Uterus (tissue), 2 donors: Measurements from ENCODE around the gene CELF6.

Experiments
- POLR2A ChIP-seq, 2 donors: fragments of 450-650 bp; IDR thresholded peaks; one replicate each; pipeline ENCODE4 v1.6.1; 2016; ENCODE audit warnings: antibody characterized with exemption in 2 of 2, mild to moderate bottlenecking in 1 of 2, moderate library complexity in 1 of 2
- TF ChIP-seq, protein P1 (sequence below), 4 experiments: fragments of 200-600 bp in 2 of 4; fragments of 450-650 bp in 2 of 4; sonication (generic) in 2 of 4; IDR thresholded peaks; one replicate each; pipeline ENCODE4 v1.5.1; 2016 to 2019; ENCODE audit warnings: antibody characterized with exemption in 4 of 4, mild to moderate bottlenecking in 2 of 4, moderate library complexity in 1 of 4

DNA sequence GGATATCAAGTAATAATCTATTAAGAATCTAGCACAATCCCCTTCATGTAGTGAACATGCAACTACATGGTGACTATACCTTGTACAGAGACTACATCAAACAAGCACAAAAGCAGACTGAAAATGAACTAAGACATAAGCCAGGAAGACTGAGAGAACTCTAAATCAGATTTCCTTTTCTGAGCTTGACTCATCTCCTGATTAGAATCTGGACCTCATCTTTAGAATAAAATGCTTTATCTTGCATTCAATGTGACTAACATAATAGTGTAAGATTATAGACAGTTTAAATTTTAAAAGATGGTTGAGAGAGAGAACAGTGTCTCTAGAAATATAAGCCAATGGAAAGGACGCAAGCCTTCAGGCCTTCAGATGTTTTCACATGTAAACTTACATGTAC, 71.4 kb downstream of the CELF6 start:
- TF ChIP-seq, protein P1, sequence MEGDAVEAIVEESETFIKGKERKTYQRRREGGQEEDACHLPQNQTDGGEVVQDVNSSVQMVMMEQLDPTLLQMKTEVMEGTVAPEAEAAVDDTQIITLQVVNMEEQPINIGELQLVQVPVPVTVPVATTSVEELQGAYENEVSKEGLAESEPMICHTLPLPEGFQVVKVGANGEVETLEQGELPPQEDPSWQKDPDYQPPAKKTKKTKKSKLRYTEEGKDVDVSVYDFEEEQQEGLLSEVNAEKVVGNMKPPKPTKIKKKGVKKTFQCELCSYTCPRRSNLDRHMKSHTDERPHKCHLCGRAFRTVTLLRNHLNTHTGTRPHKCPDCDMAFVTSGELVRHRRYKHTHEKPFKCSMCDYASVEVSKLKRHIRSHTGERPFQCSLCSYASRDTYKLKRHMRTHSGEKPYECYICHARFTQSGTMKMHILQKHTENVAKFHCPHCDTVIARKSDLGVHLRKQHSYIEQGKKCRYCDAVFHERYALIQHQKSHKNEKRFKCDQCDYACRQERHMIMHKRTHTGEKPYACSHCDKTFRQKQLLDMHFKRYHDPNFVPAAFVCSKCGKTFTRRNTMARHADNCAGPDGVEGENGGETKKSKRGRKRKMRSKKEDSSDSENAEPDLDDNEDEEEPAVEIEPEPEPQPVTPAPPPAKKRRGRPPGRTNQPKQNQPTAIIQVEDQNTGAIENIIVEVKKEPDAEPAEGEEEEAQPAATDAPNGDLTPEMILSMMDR (IDR thresholded peaks at IDR 0.05) = no peak
- TF ChIP-seq POLR2A (IDR thresholded peaks at IDR 0.05) = no peak
